KOPT-K1 (cell line): ENCODE results near the gene PEMT.
"Not testable (repeated sequence)": the region's sequence is repeated elsewhere in the genome, so short reads cannot be mapped to it uniquely, and the experiment has no call there.

ENCODE experiments used
- H3K27ac ChIP-seq: fragments of 200-600 bp; sonication (generic); 2 replicates; pipeline ENCODE4 v1.5.1; 2016; ENCODE audit warnings: antibody characterized with exemption, mild to moderate bottlenecking, low read depth, low read length; ENCODE audit not compliant: poor library complexity, severe bottlenecking
- H3K36me3 ChIP-seq: fragments of 200-600 bp; sonication (generic); 2 replicates; pipeline ENCODE4 v1.5.1; 2017; ENCODE audit warnings: antibody characterized with exemption, mild to moderate bottlenecking, low read length, moderate library complexity; ENCODE audit not compliant: insufficient read depth
- H3K9me3 ChIP-seq: fragments of 200-600 bp; sonication (generic); 2 replicates; pipeline ENCODE4 v1.5.1; 2017; ENCODE audit warnings: antibody characterized with exemption, low read length, mild to moderate bottlenecking; ENCODE audit not compliant: insufficient read depth, poor library complexity, severe bottlenecking

Gene PEMT

GRCh38 chr17:17494870-17495535 lies 96.5 kb downstream of the PEMT start:
- Histone ChIP-seq H3K27ac (no peak overlapping the region), H3K36me3 (peaks cover 42% of the 10 kb centered on the region), H3K9me3 (no peaks in the 10 kb centered on the region)

- H3K36me3 ChIP-seq = peaks cover 47% of the 10 kb centered on the region
Measured at GRCh38 chr17:17494499-17494869, 97.0 kb downstream of the PEMT start.

GRCh38 chr17:17493986-17494466 lies 97.5 kb downstream of the PEMT start:
- H3K27ac ChIP-seq = no peak overlapping the region
- peaks cover 52% of the 10 kb centered on the region for H3K36me3 ChIP-seq
- no peaks in the 10 kb centered on the region for H3K9me3 ChIP-seq

More at GRCh38 chr17:17494499-17494869, 97.0 kb downstream of the PEMT start:
- Histone ChIP-seq H3K9me3 (no peaks in the 10 kb centered on the region), H3K27ac (no peak overlapping the region)

- Histone ChIP-seq H3K36me3 (peaks cover 56% of the 10 kb centered on the region), H3K27ac (no peak overlapping the region), H3K9me3 (no peaks in the 10 kb centered on the region)
Measured at GRCh38 chr17:17493249-17493985, 98.1 kb downstream of the PEMT start.

- Histone ChIP-seq H3K36me3 (peaks cover 65% of the 10 kb centered on the region), H3K27ac (no peak overlapping the region), H3K9me3 (no peaks in the 10 kb centered on the region)
Measured at GRCh38 chr17:17492571-17492970, 98.9 kb downstream of the PEMT start.

- Histone ChIP-seq H3K36me3 (peaks cover 69% of the 10 kb centered on the region), H3K9me3 (no peaks in the 10 kb centered on the region), H3K27ac (no peak overlapping the region)
Measured at GRCh38 chr17:17492085-17492484, 99.4 kb downstream of the PEMT start.

GRCh38 chr17:17491546-17491988 lies 99.9 kb downstream of the PEMT start:
- Histone ChIP-seq H3K9me3 (no peaks in the 10 kb centered on the region), H3K27ac (no peak overlapping the region), H3K36me3 (peaks cover 74% of the 10 kb centered on the region)

GRCh38 chr17:17491031-17491471 lies 100.5 kb downstream of the PEMT start:
- Histone ChIP-seq H3K27ac (no peak overlapping the region), H3K36me3 (peaks cover 76% of the 10 kb centered on the region)

GRCh38 chr17:17487998-17488397 lies 103.5 kb downstream of the PEMT start:
- H3K27ac ChIP-seq = no peak overlapping the region
- H3K36me3 ChIP-seq = peaks cover 91% of the 10 kb centered on the region

More at GRCh38 chr17:17491031-17491471, 100.5 kb downstream of the PEMT start:
- no peaks in the 10 kb centered on the region for H3K9me3 ChIP-seq

GRCh38 chr17:17486416-17486815 lies 105.1 kb downstream of the PEMT start:
- H3K27ac ChIP-seq = not testable (repeated sequence)
- peaks cover 88% of the 10 kb centered on the region for H3K36me3 ChIP-seq

More at GRCh38 chr17:17487998-17488397, 103.5 kb downstream of the PEMT start:
- no peaks in the 10 kb centered on the region for H3K9me3 ChIP-seq

GRCh38 chr17:17485420-17485819 lies 106.1 kb downstream of the PEMT start:
- peaks cover 80% of the 10 kb centered on the region for H3K36me3 ChIP-seq
- H3K27ac ChIP-seq = no peak overlapping the region

More at GRCh38 chr17:17486416-17486815, 105.1 kb downstream of the PEMT start:
- not testable (repeated sequence) for H3K9me3 ChIP-seq

GRCh38 chr17:17484451-17484899 lies 107.0 kb downstream of the PEMT start:
- H3K36me3 ChIP-seq = peaks cover 76% of the 10 kb centered on the region
- no peak overlapping the region for H3K27ac ChIP-seq
- H3K9me3 ChIP-seq = no peaks in the 10 kb centered on the region

More at GRCh38 chr17:17485420-17485819, 106.1 kb downstream of the PEMT start:
- H3K9me3 ChIP-seq = no peaks in the 10 kb centered on the region

GRCh38 chr17:17481860-17482259 lies 109.6 kb downstream of the PEMT start:
- peaks cover 59% of the 10 kb centered on the region for H3K36me3 ChIP-seq
- H3K27ac ChIP-seq = peak overlapping the region; percentile 1
- H3K9me3 ChIP-seq = no peaks in the 10 kb centered on the region

GRCh38 chr17:17480593-17481148 lies 110.8 kb downstream of the PEMT start:
- Histone ChIP-seq H3K27ac (peak overlapping the region; percentile 46), H3K9me3 (no peaks in the 10 kb centered on the region), H3K36me3 (peaks cover 50% of the 10 kb centered on the region)

GRCh38 chr17:17479209-17479608 lies 112.3 kb downstream of the PEMT start:
- Histone ChIP-seq H3K9me3 (no peaks in the 10 kb centered on the region), H3K27ac (no peak overlapping the region), H3K36me3 (peaks cover 37% of the 10 kb centered on the region)
